HEK293 (cell line): ENCODE measurements around the gene GABBR2.

Source experiments
- CTCF ChIP-seq: fragments of 450-650 bp; formaldehyde crosslinking; IDR thresholded peaks from 2 replicates; pipeline ENCODE4 v1.5.1; 2016; ENCODE audit warnings: missing biosample characterization, missing genetic modification characterization
- PBX3 ChIP-seq: sonication (generic); formaldehyde crosslinking; IDR thresholded peaks from 2 replicates; pipeline ENCODE4 v1.8.1; 2022; ENCODE audit warnings: mild to moderate bottlenecking, moderate library complexity, missing genetic modification reagents
- REST ChIP-seq: fragments of 450-650 bp; formaldehyde crosslinking; IDR thresholded peaks from 2 replicates; pipeline ENCODE4 v1.5.1; 2016; ENCODE audit warnings: missing biosample characterization, missing genetic modification characterization
- ZBTB20 ChIP-seq: fragments of 450-650 bp; formaldehyde crosslinking; IDR thresholded peaks from 2 replicates; pipeline ENCODE4 v1.5.1; 2016; ENCODE audit warnings: missing biosample characterization, missing genetic modification characterization
- ZBTB21 ChIP-seq: fragments of 450-650 bp; formaldehyde crosslinking; IDR thresholded peaks from 2 replicates; pipeline ENCODE4 v1.5.1; 2017; ENCODE audit warnings: missing biosample characterization, missing genetic modification characterization
- ZFP37 ChIP-seq: fragments of 450-650 bp; formaldehyde crosslinking; IDR thresholded peaks from 2 replicates; pipeline ENCODE4 v1.5.1; 2016; ENCODE audit warnings: missing biosample characterization, missing genetic modification characterization
- ZNF138 ChIP-seq: fragments of 450-650 bp; formaldehyde crosslinking; IDR thresholded peaks from 2 replicates; pipeline ENCODE4 v1.5.1; 2016; ENCODE audit warnings: missing biosample characterization, missing genetic modification characterization, borderline replicate concordance
- ZNF211 ChIP-seq: fragments of 450-650 bp; formaldehyde crosslinking; IDR thresholded peaks from 2 replicates; pipeline ENCODE4 v1.5.1; 2016; ENCODE audit warnings: low read depth, missing biosample characterization, missing genetic modification characterization
- ZNF302 ChIP-seq: fragments of 450-650 bp; formaldehyde crosslinking; IDR thresholded peaks from 2 replicates; pipeline ENCODE4 v1.5.1; 2016; ENCODE audit warnings: missing biosample characterization, missing genetic modification characterization, low read depth
- ZNF37A ChIP-seq: fragments of 450-650 bp; IDR thresholded peaks from 2 replicates; pipeline ENCODE4 v1.5.1; 2018; ENCODE audit warnings: missing biosample characterization, missing genetic modification characterization
- ZNF768 ChIP-seq: fragments of 450-650 bp; formaldehyde crosslinking; IDR thresholded peaks from 2 replicates; pipeline ENCODE4 v1.5.1; 2018; ENCODE audit warnings: missing biosample characterization, mild to moderate bottlenecking, missing genetic modification characterization
- ZSCAN23 ChIP-seq: fragments of 450-650 bp; formaldehyde crosslinking; IDR thresholded peaks from 2 replicates; pipeline ENCODE4 v1.5.1; 2016; ENCODE audit warnings: missing biosample characterization, missing genetic modification characterization

GRCh38 chr9:98536542-98537173, 172.1 kb downstream of the GABBR2 start:
- TF ChIP-seq ZBTB20 (tag by site-specific recombination) (no peak), CTCF (tag by site-specific recombination) (no peak), ZNF768 (tag by site-specific recombination) (no peak), ZNF37A (tag by site-specific recombination) (no peak), ZBTB21 (tag by site-specific recombination) (no peak), REST (tag by site-specific recombination) (no peak), ZFP37 (tag by site-specific recombination) (no peak), ZNF138 (tag by site-specific recombination) (no peak), PBX3 (CRISPR knock-in tag) (no peak), ZSCAN23 (tag by site-specific recombination) (no peak), ZNF302 (tag by site-specific recombination) (no peak), ZNF211 (tag by site-specific recombination) (no peak)
